NT2/D1 (cell line): Measurements from ENCODE around the gene TSHR.
"Not testable (repeated sequence)": the region's sequence is repeated elsewhere in the genome, so short reads cannot be mapped to it uniquely, and the experiment has no call there.

ENCODE experiments used
- DNase-seq: peaks from one replicate; pipeline ENCODE4 v3.0.0-alpha.2; 2011; ENCODE audit warnings: low read depth, low spot score
- H3K27me3 ChIP-seq: 2 replicates; pipeline ENCODE4 v1.6.0; 2011; ENCODE audit warnings: mild to moderate bottlenecking; ENCODE audit not compliant: insufficient read length, insufficient read depth
- H3K36me3 ChIP-seq: 2 replicates; pipeline ENCODE4 v1.6.1; 2011; ENCODE audit warnings: mild to moderate bottlenecking, low read length, mixed read lengths; ENCODE audit not compliant: insufficient read depth, insufficient read length
- H3K4me1 ChIP-seq: 2 replicates; pipeline ENCODE4 v1.5.1; 2011; ENCODE audit not compliant: insufficient read depth, insufficient read length
- H3K4me3 ChIP-seq: 2 replicates; pipeline ENCODE4 v1.5.1; 2011; ENCODE audit warnings: low read depth; ENCODE audit not compliant: insufficient read length
- H3K9ac ChIP-seq: 2 replicates; pipeline ENCODE4 v1.6.0; 2011; ENCODE audit warnings: low read depth; ENCODE audit not compliant: insufficient read length
- H3K9me3 ChIP-seq: 2 replicates; pipeline ENCODE4 v1.5.1; 2011; ENCODE audit warnings: mild to moderate bottlenecking, low read length; ENCODE audit not compliant: insufficient read depth
- SUZ12 ChIP-seq: IDR thresholded peaks from 2 replicates; pipeline ENCODE4 v1.6.1; 2011; ENCODE audit not compliant: insufficient read length, insufficient read depth; ENCODE audit errors: extremely low read depth
- YY1 ChIP-seq: IDR thresholded peaks from 2 replicates; pipeline ENCODE4 v1.6.1; 2011; ENCODE audit not compliant: insufficient read length, insufficient read depth
- ZNF274 ChIP-seq: IDR thresholded peaks from 2 replicates; pipeline ENCODE4 v1.6.1; 2011; ENCODE audit warnings: mild to moderate bottlenecking, low read depth, low read length

Gene TSHR

GRCh38 chr14:81023095-81023710 lies 67.8 kb downstream of the TSHR start:
- Histone ChIP-seq H3K4me3 (no peak overlapping the region), H3K4me1 (no peaks in the 10 kb centered on the region), H3K27me3 (no peaks in the 10 kb centered on the region), H3K9ac (no peak overlapping the region), H3K9me3 (no peaks in the 10 kb centered on the region), H3K36me3 (no peaks in the 10 kb centered on the region)
- TF ChIP-seq ZNF274 = no peak
- no peak for TF ChIP-seq YY1
- TF ChIP-seq SUZ12 = no peak
- DNase-seq = no peak

GRCh38 chr14:81028461-81028860 lies 73.0 kb downstream of the TSHR start:
- no peaks in the 10 kb centered on the region for H3K36me3 ChIP-seq
- H3K4me3 ChIP-seq = no peak overlapping the region
- TF ChIP-seq SUZ12 = no peak
- TF ChIP-seq YY1 = no peak
- no peak for TF ChIP-seq ZNF274
- no peaks in the 10 kb centered on the region for H3K9me3 ChIP-seq
- H3K27me3 ChIP-seq = no peaks in the 10 kb centered on the region
- H3K4me1 ChIP-seq = no peaks in the 10 kb centered on the region
- H3K9ac ChIP-seq = no peak overlapping the region
- no peak for DNase-seq

DNA sequence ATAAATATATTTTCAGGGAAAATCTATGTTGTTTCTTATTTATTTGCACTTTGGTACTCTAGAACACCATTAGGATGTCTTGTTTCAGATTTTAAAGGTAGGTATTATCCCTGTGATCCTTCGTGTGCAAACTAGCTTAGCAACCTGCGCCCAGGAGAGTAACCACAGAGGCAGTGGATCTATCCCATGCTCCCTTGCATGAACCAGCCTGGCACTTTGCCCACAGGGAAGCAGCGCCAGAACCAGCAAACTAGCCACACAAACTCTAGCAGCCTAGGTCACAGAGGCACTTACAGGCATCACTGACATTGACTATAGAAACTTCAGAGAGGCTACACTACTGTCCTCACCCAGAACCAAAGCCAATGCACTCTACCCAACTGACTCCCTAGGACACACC lies 76.1 kb downstream of the TSHR start:
- TF ChIP-seq SUZ12 = no peak
- TF ChIP-seq ZNF274 = no peak
- no peak for TF ChIP-seq YY1
- no peak for DNase-seq
- H3K4me3 ChIP-seq = no peak overlapping the region
- no peaks in the 10 kb centered on the region for H3K36me3 ChIP-seq
- no peaks in the 10 kb centered on the region for H3K4me1 ChIP-seq
- no peak overlapping the region for H3K9ac ChIP-seq
- no peaks in the 10 kb centered on the region for H3K27me3 ChIP-seq
- H3K9me3 ChIP-seq = peaks cover 7% of the 10 kb centered on the region; the same call in 1 of the 2 replicates

- Histone ChIP-seq H3K9ac (no peak overlapping the region), H3K27me3 (no peaks in the 10 kb centered on the region), H3K36me3 (no peaks in the 10 kb centered on the region), H3K4me3 (no peak overlapping the region), H3K9me3 (peaks cover 7% of the 10 kb centered on the region; the same call in 1 of the 2 replicates), H3K4me1 (no peaks in the 10 kb centered on the region)
- DNase-seq = no peak
- TF ChIP-seq ZNF274 (no peak), SUZ12 (no peak), YY1 (no peak)
These were observed 78.3 kb downstream of the TSHR start for GRCh38 chr14:81033698-81034240.

GRCh38 chr14:81042438-81042837 lies 87.0 kb downstream of the TSHR start:
- TF ChIP-seq SUZ12 (no peak), YY1 (no peak), ZNF274 (no peak)
- H3K36me3 ChIP-seq = no peaks in the 10 kb centered on the region
- no peak overlapping the region for H3K4me3 ChIP-seq
- H3K9me3 ChIP-seq = no peaks in the 10 kb centered on the region
- DNase-seq = no peak
- H3K4me1 ChIP-seq = no peaks in the 10 kb centered on the region
- H3K9ac ChIP-seq = no peak overlapping the region
- H3K27me3 ChIP-seq = no peaks in the 10 kb centered on the region

GRCh38 chr14:81051547-81051946 lies 96.1 kb downstream of the TSHR start:
- TF ChIP-seq SUZ12 = no peak
- no peak for TF ChIP-seq YY1
- TF ChIP-seq ZNF274 = no peak
- Histone ChIP-seq H3K36me3 (no peaks in the 10 kb centered on the region), H3K4me3 (no peak overlapping the region), H3K9me3 (no peaks in the 10 kb centered on the region; the same call in 1 of the 2 replicates), H3K27me3 (no peaks in the 10 kb centered on the region), H3K9ac (no peak overlapping the region), H3K4me1 (no peaks in the 10 kb centered on the region)
- DNase-seq = no peak

DNA sequence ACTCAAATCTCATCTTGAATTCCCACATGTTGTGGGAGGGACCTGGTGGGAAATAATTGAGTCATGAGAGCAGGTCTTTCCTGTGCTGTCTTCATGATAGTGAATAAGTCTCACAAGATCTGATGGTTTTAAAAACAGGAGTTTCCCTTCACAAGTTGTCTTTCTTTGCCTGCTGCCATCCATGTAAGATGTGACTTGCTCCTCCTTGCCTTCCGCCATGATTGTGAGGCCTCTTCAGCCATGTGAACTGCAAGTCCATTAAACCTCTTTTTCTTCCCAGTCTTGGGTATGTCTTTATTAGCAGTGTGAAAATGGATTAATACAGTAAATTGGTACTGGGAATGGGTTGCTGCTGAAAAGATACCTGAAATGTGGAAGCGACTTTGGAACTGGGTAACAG lies 98.6 kb downstream of the TSHR start:
- H3K9ac ChIP-seq, H3K27me3 ChIP-seq, H3K36me3 ChIP-seq, H3K4me1 ChIP-seq, H3K4me3 ChIP-seq, H3K9me3 ChIP-seq, DNase-seq: not testable (repeated sequence)

DNA sequence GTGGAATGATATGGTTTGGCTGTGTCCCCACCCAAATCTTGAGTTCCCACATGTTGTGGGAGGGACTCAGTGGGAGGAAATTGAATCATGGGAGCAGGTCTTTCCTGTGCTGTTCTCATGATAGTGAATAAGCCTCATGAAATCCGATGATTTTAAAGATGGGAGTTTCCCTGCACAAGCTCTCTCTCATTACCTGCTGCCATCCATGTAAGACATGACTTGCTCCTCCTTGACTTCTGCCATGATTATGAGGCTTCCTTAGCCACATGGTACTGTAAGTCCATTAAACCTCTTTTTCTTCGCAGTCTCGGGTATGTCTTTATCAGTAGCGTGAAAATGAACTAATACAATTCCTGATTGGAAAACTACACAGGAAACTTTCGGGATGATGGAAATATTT lies 100.5 kb downstream of the TSHR start:
- Histone ChIP-seq H3K36me3 (no peaks in the 10 kb centered on the region), H3K27me3 (no peaks in the 10 kb centered on the region), H3K4me3 (no peak overlapping the region), H3K9ac (no peak overlapping the region), H3K4me1 (no peaks in the 10 kb centered on the region), H3K9me3 (no peaks in the 10 kb centered on the region; the same call in 1 of the 2 replicates)
- no peak for TF ChIP-seq SUZ12
- no peak for TF ChIP-seq ZNF274
- no peak for TF ChIP-seq YY1
- DNase-seq = no peak
